Measurements from ENCODE around the gene CATSPERB. TPM values are rescaled to one million over a fixed set of nuclear protein-coding genes. Genes with fewer than 3 reads are reported as not detected.

The CATSPERB gene
- total and polyA plus RNA-seq, 2 experiments from 2014 or later, result 0.27 to 0.38 TPM

- no peak for TF ChIP-seq JUNB (IDR thresholded peaks at IDR 0.05; ENCODE audit: unreplicated experiment)
- no peak for TF ChIP-seq CTCF (conservative IDR thresholded peaks at IDR 0.05; ENCODE audit: low read depth in 2 of 2)
- no peak for TF ChIP-seq EZH2 (IDR thresholded peaks at IDR 0.05; ENCODE audit: low read depth, unreplicated experiment)
- TF ChIP-seq STAT1 (IDR thresholded peaks at IDR 0.05; ENCODE audit: unreplicated experiment), result no peak
- no peak for TF ChIP-seq ZNF331 (CRISPR knock-in tag; IDR thresholded peaks at IDR 0.05; ENCODE audit: low read depth)
- no peak for TF ChIP-seq ZNF462 (CRISPR knock-in tag; IDR thresholded peaks at IDR 0.05)
- no peak for TF ChIP-seq ETS1 (IDR thresholded peaks at IDR 0.05)
- TF ChIP-seq NANOG (IDR thresholded peaks at IDR 0.05; ENCODE audit: borderline replicate concordance), result no peak
- no peak for TF ChIP-seq EZH2phosphoT487 (IDR thresholded peaks at IDR 0.05; ENCODE audit: unreplicated experiment)
- TF ChIP-seq POLR2AphosphoS5 (IDR thresholded peaks at IDR 0.05; ENCODE audit: low read depth), result no peak
- TF ChIP-seq CREB1 (CRISPR knock-in tag; IDR thresholded peaks at IDR 0.05; ENCODE audit: low read depth), result no peak
- H3K27me3 Mint-ChIP-seq (ENCODE audit: insufficient read depth, low read depth, poor library complexity), result no peaks in the 10 kb centered on the region
- Histone ChIP-seq H3K36me3 (ENCODE audit: insufficient read depth) (no peaks in the 10 kb centered on the region), H3F3A (replicated peaks; ENCODE audit: low read depth) (no peaks in the 10 kb centered on the region), H3K27me3 (ENCODE audit: insufficient read depth) (no peaks in the 10 kb centered on the region), H3K79me2 (replicated peaks; ENCODE audit: insufficient read depth) (no peaks in the 10 kb centered on the region), H3K4me2 (no peak overlapping the region), H4K20me1 (replicated peaks; ENCODE audit: insufficient read depth) (no peaks in the 10 kb centered on the region), H3K4me1 (ENCODE audit: insufficient read depth) (0 out of 2 replicates have a peak, but pooled peaks cover 4% of the 10 kb centered on the region), H3K9me2 (ENCODE audit: insufficient read depth) (no peaks in the 10 kb centered on the region), H3K4me3 (no peak overlapping the region), H2AFZ (no peak overlapping the region), H3K27ac (ENCODE audit: low read depth) (no peak overlapping the region)
- H3K36me3 Mint-ChIP-seq (ENCODE audit: low read depth), result no peaks in the 10 kb centered on the region
- H3K4me3 Mint-ChIP-seq, result no peak overlapping the region
- ATAC-seq, result peak; percentile 61
- H3K9me3 Mint-ChIP-seq, result no peaks in the 10 kb centered on the region
- H3K27ac Mint-ChIP-seq, result no peak overlapping the region
- peaks cover 11% of the 10 kb centered on the region for H3K4me1 Mint-ChIP-seq
- no peak for DNase-seq (ENCODE audit: low spot score)
Measured at GRCh38 chr14:91753501-91754128, 21.7 kb upstream of the CATSPERB start.

Data from GM23338 (cell line).